ENCODE measurements around the gene CCDC169.

Gene CCDC169

DNA sequence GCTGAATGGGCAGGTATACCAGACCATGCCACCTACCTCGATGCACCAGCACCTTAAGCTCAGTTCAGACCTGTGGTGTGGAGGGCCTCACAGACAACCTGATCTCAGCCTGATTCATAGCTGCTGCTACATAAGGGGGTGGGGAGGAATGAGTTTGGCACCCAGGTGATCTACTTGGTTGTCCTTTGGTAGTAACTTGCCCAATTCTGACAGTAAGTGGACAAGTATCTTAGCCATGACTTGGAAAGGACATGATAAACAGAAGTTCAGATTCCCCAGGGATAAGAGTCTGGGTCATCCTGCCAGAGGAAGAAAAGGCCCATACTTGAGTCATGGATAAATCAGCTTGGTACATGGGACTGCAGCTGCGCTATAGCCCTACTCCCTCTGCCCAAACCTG is 54.9 kb downstream of the CCDC169 start:
- DNase-seq, result no peak

GRCh38 chr13:36231236-36231635 is 66.4 kb downstream of the CCDC169 start:
- no peak for DNase-seq

DNA sequence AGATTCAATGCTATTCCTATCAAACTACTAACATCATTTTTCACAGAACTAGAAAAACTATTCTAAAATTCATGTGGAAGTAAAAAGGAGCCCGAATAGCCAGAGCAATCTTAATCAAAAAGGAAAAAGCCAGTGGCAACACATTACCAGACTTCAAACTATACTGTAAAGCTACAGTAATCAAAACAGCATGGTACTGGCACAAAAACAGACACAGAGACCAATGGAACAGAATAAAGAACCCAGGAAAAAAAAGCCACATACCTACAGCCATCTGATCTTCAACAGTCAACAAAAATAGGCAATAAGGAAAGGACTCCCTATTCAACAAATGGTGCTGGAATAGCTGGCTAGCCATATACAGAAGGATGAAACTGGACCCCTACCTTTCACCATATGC is 72.9 kb downstream of the CCDC169 start:
- no peak for DNase-seq

GRCh38 chr13:36219883-36220282 is 77.7 kb downstream of the CCDC169 start:
- no peak for DNase-seq

- DNase-seq, result no peak
Observed at GRCh38 chr13:36217456-36217855, 80.2 kb downstream of the CCDC169 start.

- DNase-seq, result no peak
Observed at GRCh38 chr13:36214163-36214921, 83.3 kb downstream of the CCDC169 start, which contains the start of gene SOHLH2. SOHLH2 (minus strand) TSS chr13:36214556; CDS start chr13:36214526, 30 bp downstream.

DNA sequence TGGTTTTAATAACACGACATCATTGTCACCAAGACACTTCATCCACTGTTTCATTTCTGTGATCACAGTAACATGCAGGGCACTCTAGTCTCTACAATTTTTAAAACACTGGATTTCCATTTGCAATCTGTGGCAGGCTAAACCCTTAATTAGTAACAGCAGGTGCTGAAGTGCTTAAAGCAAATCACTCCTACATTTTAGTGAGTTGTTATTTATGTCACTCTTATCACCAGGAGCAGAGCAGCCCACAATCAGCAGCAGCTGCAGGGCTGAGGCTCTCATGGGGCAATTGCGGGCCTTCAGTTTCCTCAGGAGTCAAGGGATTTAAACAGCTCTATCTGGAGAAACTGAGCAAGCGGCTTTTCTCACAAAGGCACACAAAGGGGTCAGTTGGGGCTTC is 84.8 kb downstream of the CCDC169 start:
- DNase-seq, result no peak

- DNase-seq, result no peak
Observed at GRCh38 chr13:36211567-36211966, 86.0 kb downstream of the CCDC169 start.

- no peak for DNase-seq
Observed at GRCh38 chr13:36210738-36211137, 86.9 kb downstream of the CCDC169 start.

DNA sequence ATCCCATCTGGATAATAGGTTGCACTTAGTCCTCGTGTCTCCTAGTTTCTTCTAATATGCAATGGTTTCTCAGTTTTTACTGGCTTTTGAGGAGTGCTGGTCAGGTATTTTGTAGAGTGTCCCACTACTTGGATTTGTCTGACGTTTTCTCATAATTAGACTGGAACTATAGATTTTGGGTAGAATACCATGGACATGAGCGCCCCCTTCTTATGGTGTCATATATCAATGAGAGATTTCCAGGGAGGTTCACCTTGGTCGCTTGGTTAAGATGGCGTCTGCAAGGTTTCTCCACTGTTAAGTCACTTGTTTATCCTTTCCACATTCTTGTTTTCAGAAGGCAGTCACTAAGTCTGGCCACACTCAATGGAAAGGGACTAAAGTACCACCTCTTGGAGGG is 89.9 kb downstream of the CCDC169 start:
- DNase-seq, result no peak

- DNase-seq, result no peak
Observed at GRCh38 chr13:36193151-36193855, 104.3 kb downstream of the CCDC169 start.

DNA sequence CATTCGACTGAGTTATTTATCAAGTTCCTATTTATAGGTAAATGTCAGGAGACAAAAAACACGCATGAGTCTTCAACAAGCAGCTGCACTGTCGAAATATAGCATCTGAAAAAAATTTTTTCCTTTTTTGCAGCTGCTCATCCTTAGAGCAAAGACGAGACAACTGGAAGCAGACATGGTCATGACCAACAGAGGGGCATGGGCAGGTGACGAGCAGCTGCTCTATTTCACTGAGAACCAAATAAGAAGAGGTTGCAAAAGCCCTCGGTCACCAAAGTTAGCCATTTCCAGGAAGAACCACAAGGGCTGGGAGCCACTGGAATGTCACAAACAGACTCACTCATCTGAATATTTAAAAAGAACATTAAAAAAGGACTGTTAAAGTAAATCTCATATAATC is 105.4 kb downstream of the CCDC169 start:
- no peak for DNase-seq

DNA sequence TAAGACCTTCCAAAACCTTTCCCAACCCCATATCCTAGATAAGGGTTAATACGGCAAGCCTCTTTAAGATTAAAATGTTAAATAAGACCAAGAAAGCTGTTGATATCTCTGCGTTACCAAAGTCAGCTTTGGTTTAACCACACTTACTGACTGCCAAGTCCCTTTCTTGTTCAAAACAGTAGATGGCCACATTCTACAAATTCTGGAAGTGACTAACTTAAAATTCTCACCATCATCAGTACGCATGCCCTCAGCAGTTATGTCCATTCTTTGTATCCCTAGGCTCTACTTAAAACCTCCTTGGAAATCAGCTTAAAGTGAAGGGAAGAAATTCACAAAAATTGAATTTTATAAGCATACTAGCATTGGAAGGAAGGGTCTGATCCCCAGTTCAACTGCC is 106.8 kb downstream of the CCDC169 start:
- DNase-seq, result no peak

GRCh38 chr13:36188441-36188840 is 109.2 kb downstream of the CCDC169 start:
- DNase-seq, result no peak

DNA sequence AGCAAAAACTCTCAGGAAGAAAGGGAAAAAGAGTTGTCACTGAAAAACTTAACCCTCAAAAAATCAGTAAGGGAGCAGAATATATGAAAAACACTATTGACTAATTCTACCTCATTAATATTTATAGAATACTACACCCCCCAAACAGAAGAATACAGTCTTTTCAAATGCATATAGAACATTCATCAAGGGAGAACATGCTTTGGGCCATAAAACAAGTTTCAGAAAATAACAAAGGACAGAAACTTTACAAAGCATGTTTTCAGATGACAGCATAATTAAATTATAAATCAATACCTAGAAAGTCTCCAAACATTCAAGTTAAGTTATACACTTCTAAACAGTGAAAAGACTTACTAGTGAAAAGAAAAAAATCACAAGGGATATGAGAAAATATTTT is 113.7 kb downstream of the CCDC169 start:
- DNase-seq, result no peak
